Measurements from ENCODE around the gene SLC30A2.

- no peak for TF ChIP-seq CTCF (IDR thresholded peaks at IDR 0.05)
- TF ChIP-seq POLR2A (IDR thresholded peaks at IDR 0.05): no peak
Measured at GRCh38 chr1:26019641-26020315, 26.1 kb downstream of the SLC30A2 start.

All from esophagus squamous epithelium (tissue), 4 donors.